ENCODE measurements around the gene FKBP5. TPM values are rescaled to one million over a fixed set of nuclear protein-coding genes. Genes with fewer than 3 reads are reported as not detected.
A peak's percentile ranks its signal among the peaks of the same experiment; 100 is the strongest.

The FKBP5 gene
- total and polyA plus RNA-seq, 9 of the 15 experiments (the other 6 are each of a cell fraction or from before 2014, with no cell fraction given): 32.7 to 151 (median 75.0) TPM

DNA sequence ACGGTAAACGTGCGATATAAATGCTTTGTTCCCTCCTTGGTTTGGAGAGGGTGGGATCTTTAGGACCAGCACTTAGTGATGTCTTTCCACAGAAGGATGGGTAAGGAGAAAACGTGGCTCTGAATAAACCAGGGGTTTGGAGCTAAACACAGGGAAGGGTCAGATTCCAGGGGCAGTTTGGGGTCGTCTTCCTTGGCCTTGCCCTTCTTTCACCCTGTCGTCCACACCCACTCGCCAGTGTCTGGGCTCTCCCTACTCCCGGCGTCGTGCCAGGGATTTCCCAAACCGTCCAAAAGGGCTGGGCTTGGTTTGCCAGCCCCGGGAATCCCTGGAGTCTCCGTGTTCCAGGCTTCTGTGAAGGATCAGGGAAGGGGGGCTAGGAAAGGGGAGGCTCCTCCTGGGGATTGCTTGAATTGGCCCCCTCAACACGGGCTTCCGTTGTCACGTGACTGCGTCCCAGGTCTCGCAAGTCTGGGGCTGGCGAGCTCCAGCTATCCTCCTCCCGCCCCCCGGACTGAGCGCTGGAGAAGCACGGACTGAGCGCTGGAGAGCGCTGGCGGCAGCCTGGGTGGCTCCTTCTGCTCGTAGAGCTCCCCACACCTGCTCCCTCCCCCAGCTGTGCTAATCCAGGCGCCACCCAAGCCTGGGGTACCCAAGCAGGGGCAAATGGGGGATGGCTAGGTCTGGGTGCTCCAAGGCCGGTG, 38.7 kb upstream of the FKBP5 start (continued):
- TF ChIP-seq ZBTB17 (CRISPR knock-in tag; IDR thresholded peaks at IDR 0.05): no peak
- 0 out of 4 replicates have a peak, but pooled peaks of 1 of the 2 experiments have one; percentile 22 for TF ChIP-seq FOXK2 (conservative IDR thresholded peaks at IDR 0.05 in 1 of 2, IDR thresholded peaks at IDR 0.05 in 1 of 2; ENCODE audit: low read depth in 2 of 2)
- TF ChIP-seq NBN (IDR thresholded peaks at IDR 0.05; ENCODE audit: low read depth): 0 out of 2 replicates have a peak, but pooled peaks have one; percentile 40
- no peak for TF ChIP-seq ZNF23 (CRISPR knock-in tag; IDR thresholded peaks at IDR 0.05)
- no peak for TF ChIP-seq GABPA (tag; conservative IDR thresholded peaks at IDR 0.05; ENCODE audit: low read depth)
- no peak for TF ChIP-seq POLR2B (IDR thresholded peaks at IDR 0.05; ENCODE audit: low read depth, partially characterized antibody)
- TF ChIP-seq FIP1L1 (IDR thresholded peaks at IDR 0.05; ENCODE audit: low read depth, low read length, poor library complexity, severe bottlenecking): no peak
- no peak for TF ChIP-seq GTF2F1 (IDR thresholded peaks at IDR 0.05; ENCODE audit: low read depth, low read length)
- peak; percentile 41 for TF ChIP-seq RB1 (IDR thresholded peaks at IDR 0.05; ENCODE audit: low read depth)
- TF ChIP-seq KDM5B (IDR thresholded peaks at IDR 0.05; ENCODE audit: insufficient replicate concordance, low read depth, low read length): peak; percentile 6
- no peak for TF ChIP-seq MCM5 (IDR thresholded peaks at IDR 0.05; ENCODE audit: low read depth)
- TF ChIP-seq, protein P1, sequence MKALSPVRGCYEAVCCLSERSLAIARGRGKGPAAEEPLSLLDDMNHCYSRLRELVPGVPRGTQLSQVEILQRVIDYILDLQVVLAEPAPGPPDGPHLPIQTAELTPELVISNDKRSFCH (CRISPR knock-in tag; IDR thresholded peaks at IDR 0.05): no peak
- TF ChIP-seq, protein P1 (tag; IDR thresholded peaks at IDR 0.05): no peak
- no peak for TF ChIP-seq RBM15 (IDR thresholded peaks at IDR 0.05; ENCODE audit: insufficient read depth, low read length)
- no peak for TF ChIP-seq ZEB2 (IDR thresholded peaks at IDR 0.05)
- TF ChIP-seq, protein P2, sequence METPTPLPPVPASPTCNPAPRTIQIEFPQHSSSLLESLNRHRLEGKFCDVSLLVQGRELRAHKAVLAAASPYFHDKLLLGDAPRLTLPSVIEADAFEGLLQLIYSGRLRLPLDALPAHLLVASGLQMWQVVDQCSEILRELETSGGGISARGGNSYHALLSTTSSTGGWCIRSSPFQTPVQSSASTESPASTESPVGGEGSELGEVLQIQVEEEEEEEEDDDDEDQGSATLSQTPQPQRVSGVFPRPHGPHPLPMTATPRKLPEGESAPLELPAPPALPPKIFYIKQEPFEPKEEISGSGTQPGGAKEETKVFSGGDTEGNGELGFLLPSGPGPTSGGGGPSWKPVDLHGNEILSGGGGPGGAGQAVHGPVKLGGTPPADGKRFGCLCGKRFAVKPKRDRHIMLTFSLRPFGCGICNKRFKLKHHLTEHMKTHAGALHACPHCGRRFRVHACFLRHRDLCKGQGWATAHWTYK (CRISPR knock-in tag; IDR thresholded peaks at IDR 0.05): peak; percentile 71; the same call in 1 of the 2 replicates
- TF ChIP-seq ZNF589 (CRISPR knock-in tag; IDR thresholded peaks at IDR 0.05; ENCODE audit: low read depth): 0 out of 2 replicates have a peak, but pooled peaks have one; percentile 54
- TF ChIP-seq MBD2 (IDR thresholded peaks at IDR 0.05; ENCODE audit: borderline replicate concordance, low read depth): no peak
- TF ChIP-seq SOX6 (IDR thresholded peaks at IDR 0.05): no peak
- TF ChIP-seq GTF2A2 (tag; IDR thresholded peaks at IDR 0.05): no peak
- TF ChIP-seq ZBED1 (IDR thresholded peaks at IDR 0.05): no peak
- TF ChIP-seq CBX1 (IDR thresholded peaks at IDR 0.05; ENCODE audit: low read depth): no peak
- peak; percentile 5; the same call in 1 of the 2 replicates for TF ChIP-seq POLR2AphosphoS5 (IDR thresholded peaks at IDR 0.05; ENCODE audit: control insufficient read depth, insufficient read depth, low read depth, low read length)
- peak; percentile 22; the same call in 1 of the 2 replicates for TF ChIP-seq SMARCE1 (IDR thresholded peaks at IDR 0.05)
- TF ChIP-seq, protein P3, sequence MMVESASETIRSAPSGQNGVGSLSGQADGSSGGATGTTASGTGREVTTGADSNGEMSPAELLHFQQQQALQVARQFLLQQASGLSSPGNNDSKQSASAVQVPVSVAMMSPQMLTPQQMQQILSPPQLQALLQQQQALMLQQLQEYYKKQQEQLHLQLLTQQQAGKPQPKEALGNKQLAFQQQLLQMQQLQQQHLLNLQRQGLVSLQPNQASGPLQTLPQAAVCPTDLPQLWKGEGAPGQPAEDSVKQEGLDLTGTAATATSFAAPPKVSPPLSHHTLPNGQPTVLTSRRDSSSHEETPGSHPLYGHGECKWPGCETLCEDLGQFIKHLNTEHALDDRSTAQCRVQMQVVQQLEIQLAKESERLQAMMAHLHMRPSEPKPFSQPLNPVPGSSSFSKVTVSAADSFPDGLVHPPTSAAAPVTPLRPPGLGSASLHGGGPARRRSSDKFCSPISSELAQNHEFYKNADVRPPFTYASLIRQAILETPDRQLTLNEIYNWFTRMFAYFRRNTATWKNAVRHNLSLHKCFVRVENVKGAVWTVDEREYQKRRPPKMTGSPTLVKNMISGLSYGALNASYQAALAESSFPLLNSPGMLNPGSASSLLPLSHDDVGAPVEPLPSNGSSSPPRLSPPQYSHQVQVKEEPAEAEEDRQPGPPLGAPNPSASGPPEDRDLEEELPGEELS (CRISPR knock-in tag; IDR thresholded peaks at IDR 0.05; ENCODE audit: borderline replicate concordance): no peak; the same call in 1 of the 2 replicates
- no peak for TF ChIP-seq ELF2 (CRISPR knock-in tag; IDR thresholded peaks at IDR 0.05)
